ENCODE measurements around the gene USP50.

Gene USP50

DNA sequence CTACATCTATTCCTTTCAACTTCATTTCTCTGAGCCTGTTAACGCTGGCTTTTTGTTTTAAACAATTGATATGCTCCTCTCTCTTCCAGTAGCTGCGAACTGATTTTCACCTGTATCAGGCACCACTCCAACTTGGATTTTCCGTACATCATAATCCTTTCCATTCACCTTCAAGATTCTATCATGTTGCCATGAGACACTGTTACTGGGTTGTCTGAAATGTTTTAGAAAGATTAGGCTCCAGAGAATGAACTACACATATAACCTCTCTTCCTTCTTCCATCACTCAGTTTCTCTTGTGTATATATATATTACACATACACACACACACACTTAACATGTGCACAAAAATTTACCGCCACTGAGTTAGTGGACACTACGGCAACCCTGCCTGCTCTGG, at the start of gene USP50:
Gene USP50 (minus strand): TSS at position 101 of the 400 bp plus-strand sequence. CDS start 141 bp downstream, outside the sequence.
- no peak for TF ChIP-seq ZNF565 (CRISPR knock-in tag; conservative IDR thresholded peaks at IDR 0.05; ENCODE audit: low read depth)
- no peak for TF ChIP-seq GLIS3 (CRISPR knock-in tag; IDR thresholded peaks at IDR 0.05)
- TF ChIP-seq ISL1 (CRISPR knock-in tag; IDR thresholded peaks at IDR 0.05), result no peak
- no peak for TF ChIP-seq RARB (CRISPR knock-in tag; IDR thresholded peaks at IDR 0.05)
- no peak for TF ChIP-seq OSR1 (CRISPR knock-in tag; IDR thresholded peaks at IDR 0.05)
- TF ChIP-seq BACH2 (CRISPR knock-in tag; IDR thresholded peaks at IDR 0.05; ENCODE audit: borderline replicate concordance), result no peak
- TF ChIP-seq, protein P1, sequence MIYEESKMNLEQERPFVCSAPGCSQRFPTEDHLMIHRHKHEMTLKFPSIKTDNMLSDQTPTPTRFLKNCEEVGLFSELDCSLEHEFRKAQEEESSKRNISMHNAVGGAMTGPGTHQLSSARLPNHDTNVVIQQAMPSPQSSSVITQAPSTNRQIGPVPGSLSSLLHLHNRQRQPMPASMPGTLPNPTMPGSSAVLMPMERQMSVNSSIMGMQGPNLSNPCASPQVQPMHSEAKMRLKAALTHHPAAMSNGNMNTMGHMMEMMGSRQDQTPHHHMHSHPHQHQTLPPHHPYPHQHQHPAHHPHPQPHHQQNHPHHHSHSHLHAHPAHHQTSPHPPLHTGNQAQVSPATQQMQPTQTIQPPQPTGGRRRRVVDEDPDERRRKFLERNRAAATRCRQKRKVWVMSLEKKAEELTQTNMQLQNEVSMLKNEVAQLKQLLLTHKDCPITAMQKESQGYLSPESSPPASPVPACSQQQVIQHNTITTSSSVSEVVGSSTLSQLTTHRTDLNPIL (CRISPR knock-in tag; IDR thresholded peaks at IDR 0.05; ENCODE audit: low read depth), result no peak
- no peak for TF ChIP-seq ZFP30 (CRISPR knock-in tag; IDR thresholded peaks at IDR 0.05)
- TF ChIP-seq TCF4 (CRISPR knock-in tag; IDR thresholded peaks at IDR 0.05; ENCODE audit: borderline replicate concordance), result no peak
- TF ChIP-seq, protein P2, sequence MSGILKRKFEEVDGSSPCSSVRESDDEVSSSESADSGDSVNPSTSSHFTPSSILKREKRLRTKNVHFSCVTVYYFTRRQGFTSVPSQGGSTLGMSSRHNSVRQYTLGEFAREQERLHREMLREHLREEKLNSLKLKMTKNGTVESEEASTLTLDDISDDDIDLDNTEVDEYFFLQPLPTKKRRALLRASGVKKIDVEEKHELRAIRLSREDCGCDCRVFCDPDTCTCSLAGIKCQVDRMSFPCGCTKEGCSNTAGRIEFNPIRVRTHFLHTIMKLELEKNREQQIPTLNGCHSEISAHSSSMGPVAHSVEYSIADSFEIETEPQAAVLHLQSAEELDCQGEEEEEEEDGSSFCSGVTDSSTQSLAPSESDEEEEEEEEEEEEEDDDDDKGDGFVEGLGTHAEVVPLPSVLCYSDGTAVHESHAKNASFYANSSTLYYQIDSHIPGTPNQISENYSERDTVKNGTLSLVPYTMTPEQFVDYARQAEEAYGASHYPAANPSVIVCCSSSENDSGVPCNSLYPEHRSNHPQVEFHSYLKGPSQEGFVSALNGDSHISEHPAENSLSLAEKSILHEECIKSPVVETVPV (CRISPR knock-in tag; IDR thresholded peaks at IDR 0.05), result no peak
- TF ChIP-seq PPARA (CRISPR knock-in tag; IDR thresholded peaks at IDR 0.05; ENCODE audit: borderline replicate concordance), result no peak
- no peak for ATAC-seq

DNA sequence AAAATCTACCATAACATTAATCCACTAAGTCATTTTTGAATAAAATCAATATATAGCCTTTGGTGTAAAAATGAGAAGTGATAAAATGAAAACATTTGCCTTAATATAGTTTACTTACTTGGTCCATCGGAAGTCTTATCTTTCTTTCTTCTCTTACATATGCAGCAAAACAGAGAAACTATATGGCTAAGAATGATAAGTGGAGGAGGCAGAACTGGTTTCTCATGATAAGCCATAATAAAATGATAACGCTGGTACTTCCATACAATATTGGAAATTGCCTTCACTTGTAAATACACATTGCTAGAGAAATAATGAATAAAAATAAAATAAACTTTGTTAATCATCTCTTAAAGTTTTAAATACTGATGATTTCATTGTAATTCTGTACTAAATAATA, 47.8 kb upstream of the USP50 start:
- no peak for TF ChIP-seq ZC3H10 (CRISPR knock-in tag; IDR thresholded peaks at IDR 0.05)
- TF ChIP-seq SNAI2 (CRISPR knock-in tag; IDR thresholded peaks at IDR 0.05), result no peak
- TF ChIP-seq BACH2 (CRISPR knock-in tag; IDR thresholded peaks at IDR 0.05; ENCODE audit: borderline replicate concordance), result no peak
- no peak for TF ChIP-seq TCF4 (CRISPR knock-in tag; IDR thresholded peaks at IDR 0.05; ENCODE audit: borderline replicate concordance)
- no peak for TF ChIP-seq ARNTL (CRISPR knock-in tag; IDR thresholded peaks at IDR 0.05; ENCODE audit: borderline replicate concordance, low read depth)
- no peak for TF ChIP-seq ZFP3 (CRISPR knock-in tag; IDR thresholded peaks at IDR 0.05)
- TF ChIP-seq ZFP30 (CRISPR knock-in tag; IDR thresholded peaks at IDR 0.05), result no peak
- TF ChIP-seq ZNF565 (CRISPR knock-in tag; conservative IDR thresholded peaks at IDR 0.05; ENCODE audit: low read depth), result no peak
- no peak for TF ChIP-seq GLIS3 (CRISPR knock-in tag; IDR thresholded peaks at IDR 0.05)
- no peak for TF ChIP-seq ZNF70 (CRISPR knock-in tag; IDR thresholded peaks at IDR 0.05)
- ATAC-seq, result no peak

DNA sequence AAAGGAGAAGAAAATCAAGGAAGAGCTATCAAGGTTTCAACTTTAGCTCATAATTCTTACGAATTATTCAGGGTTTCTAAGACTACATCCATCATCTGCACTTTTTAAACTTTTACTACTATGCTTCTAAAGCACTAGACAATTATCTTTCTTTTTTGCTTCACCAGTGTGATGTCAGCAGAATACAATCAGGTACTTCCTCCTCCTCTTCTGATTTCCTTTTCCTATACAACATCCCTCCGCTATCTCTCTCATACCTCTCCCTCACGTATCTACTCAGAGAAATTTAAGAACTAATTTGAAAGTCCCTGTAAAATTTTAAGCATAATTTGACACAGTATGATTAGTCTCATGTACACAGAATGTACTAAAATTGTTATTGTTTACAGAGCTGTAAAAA, 47.3 kb upstream of the USP50 start:
- no peak for ATAC-seq
- TF ChIP-seq ZNF565 (CRISPR knock-in tag; conservative IDR thresholded peaks at IDR 0.05; ENCODE audit: low read depth), result no peak
- TF ChIP-seq, protein P3, sequence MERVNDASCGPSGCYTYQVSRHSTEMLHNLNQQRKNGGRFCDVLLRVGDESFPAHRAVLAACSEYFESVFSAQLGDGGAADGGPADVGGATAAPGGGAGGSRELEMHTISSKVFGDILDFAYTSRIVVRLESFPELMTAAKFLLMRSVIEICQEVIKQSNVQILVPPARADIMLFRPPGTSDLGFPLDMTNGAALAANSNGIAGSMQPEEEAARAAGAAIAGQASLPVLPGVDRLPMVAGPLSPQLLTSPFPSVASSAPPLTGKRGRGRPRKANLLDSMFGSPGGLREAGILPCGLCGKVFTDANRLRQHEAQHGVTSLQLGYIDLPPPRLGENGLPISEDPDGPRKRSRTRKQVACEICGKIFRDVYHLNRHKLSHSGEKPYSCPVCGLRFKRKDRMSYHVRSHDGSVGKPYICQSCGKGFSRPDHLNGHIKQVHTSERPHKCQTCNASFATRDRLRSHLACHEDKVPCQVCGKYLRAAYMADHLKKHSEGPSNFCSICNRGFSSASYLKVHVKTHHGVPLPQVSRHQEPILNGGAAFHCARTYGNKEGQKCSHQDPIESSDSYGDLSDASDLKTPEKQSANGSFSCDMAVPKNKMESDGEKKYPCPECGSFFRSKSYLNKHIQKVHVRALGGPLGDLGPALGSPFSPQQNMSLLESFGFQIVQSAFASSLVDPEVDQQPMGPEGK (CRISPR knock-in tag; IDR thresholded peaks at IDR 0.05; ENCODE audit: borderline replicate concordance), result no peak
- TF ChIP-seq, protein P4, sequence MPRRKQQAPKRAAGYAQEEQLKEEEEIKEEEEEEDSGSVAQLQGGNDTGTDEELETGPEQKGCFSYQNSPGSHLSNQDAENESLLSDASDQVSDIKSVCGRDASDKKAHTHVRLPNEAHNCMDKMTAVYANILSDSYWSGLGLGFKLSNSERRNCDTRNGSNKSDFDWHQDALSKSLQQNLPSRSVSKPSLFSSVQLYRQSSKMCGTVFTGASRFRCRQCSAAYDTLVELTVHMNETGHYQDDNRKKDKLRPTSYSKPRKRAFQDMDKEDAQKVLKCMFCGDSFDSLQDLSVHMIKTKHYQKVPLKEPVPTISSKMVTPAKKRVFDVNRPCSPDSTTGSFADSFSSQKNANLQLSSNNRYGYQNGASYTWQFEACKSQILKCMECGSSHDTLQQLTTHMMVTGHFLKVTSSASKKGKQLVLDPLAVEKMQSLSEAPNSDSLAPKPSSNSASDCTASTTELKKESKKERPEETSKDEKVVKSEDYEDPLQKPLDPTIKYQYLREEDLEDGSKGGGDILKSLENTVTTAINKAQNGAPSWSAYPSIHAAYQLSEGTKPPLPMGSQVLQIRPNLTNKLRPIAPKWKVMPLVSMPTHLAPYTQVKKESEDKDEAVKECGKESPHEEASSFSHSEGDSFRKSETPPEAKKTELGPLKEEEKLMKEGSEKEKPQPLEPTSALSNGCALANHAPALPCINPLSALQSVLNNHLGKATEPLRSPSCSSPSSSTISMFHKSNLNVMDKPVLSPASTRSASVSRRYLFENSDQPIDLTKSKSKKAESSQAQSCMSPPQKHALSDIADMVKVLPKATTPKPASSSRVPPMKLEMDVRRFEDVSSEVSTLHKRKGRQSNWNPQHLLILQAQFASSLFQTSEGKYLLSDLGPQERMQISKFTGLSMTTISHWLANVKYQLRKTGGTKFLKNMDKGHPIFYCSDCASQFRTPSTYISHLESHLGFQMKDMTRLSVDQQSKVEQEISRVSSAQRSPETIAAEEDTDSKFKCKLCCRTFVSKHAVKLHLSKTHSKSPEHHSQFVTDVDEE (CRISPR knock-in tag; IDR thresholded peaks at IDR 0.05), result no peak

DNA sequence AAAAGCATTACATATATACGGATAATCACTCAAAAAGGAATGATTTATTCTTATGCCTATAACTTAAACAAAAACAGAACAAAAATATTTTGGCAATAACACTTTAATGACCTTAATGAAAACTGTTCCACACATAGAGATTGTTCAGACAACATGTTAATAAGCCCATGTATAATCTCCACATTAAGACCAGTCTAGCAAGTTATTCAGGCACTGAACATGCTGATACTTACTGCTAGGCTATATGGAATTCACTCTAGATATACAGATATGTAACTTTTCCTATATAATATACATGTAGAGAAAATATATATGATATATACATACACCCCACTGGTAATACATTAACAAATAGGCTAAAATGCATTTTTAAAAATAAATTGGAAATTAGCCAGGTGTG, 43.8 kb upstream of the USP50 start:
- ATAC-seq, result no peak
- TF ChIP-seq TCF4 (CRISPR knock-in tag; IDR thresholded peaks at IDR 0.05; ENCODE audit: borderline replicate concordance) (no peak), ZFP30 (CRISPR knock-in tag; IDR thresholded peaks at IDR 0.05) (no peak), ZNF70 (CRISPR knock-in tag; IDR thresholded peaks at IDR 0.05) (no peak), ZNF565 (CRISPR knock-in tag; conservative IDR thresholded peaks at IDR 0.05; ENCODE audit: low read depth) (no peak), ARNTL (CRISPR knock-in tag; IDR thresholded peaks at IDR 0.05; ENCODE audit: borderline replicate concordance, low read depth) (no peak)

DNA sequence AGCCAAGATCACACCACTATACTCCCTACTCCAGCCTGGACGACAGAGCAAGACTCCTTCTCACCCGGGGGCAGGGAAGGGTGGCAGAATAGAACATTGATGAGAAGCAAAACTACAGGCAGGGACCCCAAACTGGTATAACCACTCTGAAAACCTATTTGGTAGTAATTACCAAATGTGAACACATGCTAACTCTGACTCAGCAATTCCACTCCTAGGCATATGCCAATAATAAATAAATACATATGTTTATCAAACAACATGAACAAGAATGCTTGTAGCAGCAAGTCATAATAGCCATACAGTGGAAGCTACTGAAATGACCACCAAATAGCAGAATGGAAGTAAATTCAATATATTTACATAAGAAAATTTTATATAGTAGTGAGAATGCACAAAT, 31.0 kb upstream of the USP50 start:
- no peak for ATAC-seq
- TF ChIP-seq, protein P1 (CRISPR knock-in tag; IDR thresholded peaks at IDR 0.05; ENCODE audit: low read depth), result no peak
- no peak for TF ChIP-seq CSDC2 (CRISPR knock-in tag; IDR thresholded peaks at IDR 0.05)
- no peak for TF ChIP-seq ZNF565 (CRISPR knock-in tag; conservative IDR thresholded peaks at IDR 0.05; ENCODE audit: low read depth)
- no peak for TF ChIP-seq SNAI2 (CRISPR knock-in tag; IDR thresholded peaks at IDR 0.05)
- no peak for TF ChIP-seq PPARA (CRISPR knock-in tag; IDR thresholded peaks at IDR 0.05; ENCODE audit: borderline replicate concordance)
- TF ChIP-seq OSR1 (CRISPR knock-in tag; IDR thresholded peaks at IDR 0.05), result no peak
- no peak for TF ChIP-seq BACH2 (CRISPR knock-in tag; IDR thresholded peaks at IDR 0.05; ENCODE audit: borderline replicate concordance)
- no peak for TF ChIP-seq ZC3H10 (CRISPR knock-in tag; IDR thresholded peaks at IDR 0.05)
- no peak for TF ChIP-seq ISL1 (CRISPR knock-in tag; IDR thresholded peaks at IDR 0.05)
- no peak for TF ChIP-seq ZNF70 (CRISPR knock-in tag; IDR thresholded peaks at IDR 0.05)
- TF ChIP-seq ZFP30 (CRISPR knock-in tag; IDR thresholded peaks at IDR 0.05), result no peak
- TF ChIP-seq ARNTL (CRISPR knock-in tag; IDR thresholded peaks at IDR 0.05; ENCODE audit: borderline replicate concordance, low read depth), result no peak
- no peak for TF ChIP-seq TOX (CRISPR knock-in tag; IDR thresholded peaks at IDR 0.05; ENCODE audit: borderline replicate concordance)
- TF ChIP-seq ZNF8 (CRISPR knock-in tag; IDR thresholded peaks at IDR 0.05), result no peak
- TF ChIP-seq, protein P2 (CRISPR knock-in tag; IDR thresholded peaks at IDR 0.05), result no peak
- TF ChIP-seq TCF4 (CRISPR knock-in tag; IDR thresholded peaks at IDR 0.05; ENCODE audit: borderline replicate concordance), result no peak
